Astrocyte (in vitro differentiated cells and primary cell): ENCODE results near the gene NEK2. TPM values are rescaled to one million over a fixed set of nuclear protein-coding genes. Genes with fewer than 3 reads are reported as not detected.
"Not testable (repeated sequence)": the region's sequence is repeated elsewhere in the genome, so short reads cannot be mapped to it uniquely, and the experiment has no call there.

Experiments
- DNase-seq: peaks from one replicate; pipeline ENCODE4 v3.0.0-alpha.2; 2010; ENCODE audit warnings: low read depth
- FAIRE-seq: peaks from 2 replicates; lab custom pipeline; 2011; peaks lifted over from hg19 to GRCh38; lab: Jason Lieb, UNC
- H2AFZ ChIP-seq: 2 replicates; pipeline ENCODE4 v1.6.0; 2012; ENCODE audit warnings: low read depth, low read length, inconsistent platforms
- H3K27ac ChIP-seq: 2 replicates; pipeline ENCODE4 v1.5.1; 2011; ENCODE audit warnings: low read depth, low read length, inconsistent platforms
- H3K27me3 ChIP-seq: 2 replicates; pipeline ENCODE4 v1.6.0; 2011; ENCODE audit warnings: low read length, inconsistent platforms; ENCODE audit not compliant: insufficient read depth
- H3K36me3 ChIP-seq: 2 replicates; pipeline ENCODE4 v1.5.1; 2011; ENCODE audit warnings: low read length, inconsistent platforms; ENCODE audit not compliant: insufficient read depth
- H3K4me1 ChIP-seq: 2 replicates; pipeline ENCODE4 v1.5.1; 2011; ENCODE audit warnings: low read length, inconsistent platforms; ENCODE audit not compliant: insufficient read depth
- H3K4me2 ChIP-seq: 2 replicates; pipeline ENCODE4 v1.6.0; 2012; ENCODE audit warnings: low read length, inconsistent platforms
- H3K4me3 ChIP-seq: 2 replicates; pipeline ENCODE4 v1.5.1; 2011; ENCODE audit warnings: low read depth, mild to moderate bottlenecking, low read length, inconsistent platforms; ENCODE audit not compliant: insufficient read depth
- H3K79me2 ChIP-seq: 2 replicates; pipeline ENCODE4 v1.6.0; 2012; ENCODE audit warnings: mild to moderate bottlenecking, low read length, inconsistent platforms; ENCODE audit not compliant: insufficient read depth
- H3K9ac ChIP-seq: 2 replicates; pipeline ENCODE4 v1.6.0; 2012; ENCODE audit warnings: mild to moderate bottlenecking, low read length, inconsistent platforms
- H3K9me3 ChIP-seq: 2 replicates; pipeline ENCODE4 v1.5.1; 2012; ENCODE audit warnings: low read depth, mild to moderate bottlenecking, low read length, inconsistent platforms; ENCODE audit not compliant: insufficient read depth
- H4K20me1 ChIP-seq: 2 replicates; pipeline ENCODE4 v1.6.0; 2012; ENCODE audit warnings: low read length, inconsistent platforms; ENCODE audit not compliant: insufficient read depth
- H3K27ac Mint-ChIP-seq: one replicate; pipeline ENCODE4 v1.8.0; 2021; ENCODE audit warnings: mild to moderate bottlenecking, mixed read lengths; ENCODE audit not compliant: unreplicated experiment
- H3K27me3 Mint-ChIP-seq: one replicate; pipeline ENCODE4 v1.8.0; 2021; ENCODE audit warnings: low read depth, mixed read lengths; ENCODE audit not compliant: unreplicated experiment
- H3K36me3 Mint-ChIP-seq: one replicate; pipeline ENCODE4 v1.8.0; 2021; ENCODE audit warnings: low read depth, mixed read lengths; ENCODE audit not compliant: unreplicated experiment
- H3K4me1 Mint-ChIP-seq: one replicate; pipeline ENCODE4 v1.8.0; 2021; ENCODE audit warnings: low read depth, mixed read lengths; ENCODE audit not compliant: unreplicated experiment
- H3K4me3 Mint-ChIP-seq: one replicate; pipeline ENCODE4 v1.8.0; 2021; ENCODE audit warnings: mild to moderate bottlenecking, moderate library complexity, mixed read lengths; ENCODE audit not compliant: unreplicated experiment
- H3K9me3 Mint-ChIP-seq: one replicate; pipeline ENCODE4 v1.8.0; 2021; ENCODE audit warnings: mild to moderate bottlenecking, mixed read lengths; ENCODE audit not compliant: unreplicated experiment
- CTCF ChIP-seq: IDR thresholded peaks from 2 replicates; pipeline ENCODE4 v1.5.1; 2011; ENCODE audit warnings: low read depth, mild to moderate bottlenecking, inconsistent platforms, low read length, moderate library complexity; ENCODE audit not compliant: insufficient read depth
- EZH2 ChIP-seq: IDR thresholded peaks from 2 replicates; pipeline ENCODE4 v1.6.1; 2012; ENCODE audit warnings: mild to moderate bottlenecking, low read length, inconsistent platforms; ENCODE audit not compliant: insufficient read depth
- total RNA-seq: library from RNA; stranded (reverse); gene quantifications from 2 replicates; pipeline ENCODE4 v1.2.1, GENCODE V29; 2021

Gene NEK2
- total RNA-seq, 1 donor from 2014 or later, result 1.6 TPM

- no peak overlapping the region for H3K27ac ChIP-seq
- H3K79me2 ChIP-seq, result no peaks in the 10 kb centered on the region
- H3K4me2 ChIP-seq, result no peak overlapping the region
- no peak overlapping the region for H3K4me3 ChIP-seq
- H3K4me1 ChIP-seq, result no peaks in the 10 kb centered on the region
- H2AFZ ChIP-seq, result no peak overlapping the region
- FAIRE-seq (no peak), DNase-seq (no peak)
- Mint-ChIP-seq H3K4me1 (no peaks in the 10 kb centered on the region), H3K27ac (no peak overlapping the region), H3K36me3 (no peaks in the 10 kb centered on the region), H3K27me3 (peaks cover 9% of the 10 kb centered on the region), H3K4me3 (no peak overlapping the region), H3K9me3 (peaks cover 5% of the 10 kb centered on the region)
- no peaks in the 10 kb centered on the region for H3K27me3 ChIP-seq
- H4K20me1 ChIP-seq, result no peaks in the 10 kb centered on the region
- TF ChIP-seq CTCF (no peak), EZH2 (no peak)
- no peak overlapping the region for H3K9ac ChIP-seq
- no peaks in the 10 kb centered on the region for H3K36me3 ChIP-seq
- H3K9me3 ChIP-seq, result no peaks in the 10 kb centered on the region
Measured at GRCh38 chr1:211722277-211723175, 47.1 kb upstream of the NEK2 start.

GRCh38 chr1:211716555-211716954 is 41.1 kb upstream of the NEK2 start:
- not testable (repeated sequence) for H3K4me1 Mint-ChIP-seq, H3K27ac Mint-ChIP-seq, H3K79me2 ChIP-seq, H3K4me1 ChIP-seq, H3K4me3 Mint-ChIP-seq, H3K9ac ChIP-seq, H3K9me3 Mint-ChIP-seq, H2AFZ ChIP-seq, H4K20me1 ChIP-seq, H3K27ac ChIP-seq, H3K27me3 ChIP-seq, H3K36me3 Mint-ChIP-seq, H3K9me3 ChIP-seq, H3K36me3 ChIP-seq, DNase-seq, H3K4me3 ChIP-seq, FAIRE-seq, H3K27me3 Mint-ChIP-seq, H3K4me2 ChIP-seq

- H3K27ac Mint-ChIP-seq, result no peak overlapping the region
- no peaks in the 10 kb centered on the region for H3K79me2 ChIP-seq
- H3K9ac ChIP-seq, result no peak overlapping the region
- H3K27ac ChIP-seq, result no peak overlapping the region
- FAIRE-seq (no peak), DNase-seq (no peak)
- H3K9me3 Mint-ChIP-seq, result no peaks in the 10 kb centered on the region
- no peaks in the 10 kb centered on the region for H3K36me3 Mint-ChIP-seq
- H3K27me3 ChIP-seq, result no peaks in the 10 kb centered on the region
- no peak for TF ChIP-seq EZH2
- no peak for TF ChIP-seq CTCF
- no peak overlapping the region for H2AFZ ChIP-seq
- H3K4me1 Mint-ChIP-seq, result no peaks in the 10 kb centered on the region
- no peaks in the 10 kb centered on the region for H3K36me3 ChIP-seq
- H3K27me3 Mint-ChIP-seq, result no peaks in the 10 kb centered on the region
- no peak overlapping the region for H3K4me2 ChIP-seq
- H3K4me3 ChIP-seq, result no peak overlapping the region
- no peaks in the 10 kb centered on the region for H4K20me1 ChIP-seq
- H3K9me3 ChIP-seq, result no peaks in the 10 kb centered on the region
- no peak overlapping the region for H3K4me3 Mint-ChIP-seq
- H3K4me1 ChIP-seq, result no peaks in the 10 kb centered on the region
Measured at GRCh38 chr1:211715971-211716370, 40.5 kb upstream of the NEK2 start.
